SU-DHL-6 (cell line): Measurements from ENCODE around the gene KIF9.
"Not testable (repeated sequence)": the region's sequence is repeated elsewhere in the genome, so short reads cannot be mapped to it uniquely, and the experiment has no call there.

ENCODE experiments used
- CTCF ChIP-seq: fragments of 200-600 bp; sonication (generic); IDR thresholded peaks from one replicate; pipeline ENCODE4 v1.5.1; 2017; ENCODE audit warnings: antibody characterized with exemption, mild to moderate bottlenecking, low read length, moderate library complexity; ENCODE audit not compliant: insufficient read depth, poor library complexity, severe bottlenecking
- EZH2phosphoT487 ChIP-seq: fragments of 200-600 bp; sonication (generic), shearing (Covaris generic); conservative IDR thresholded peaks from 2 replicates; pipeline ENCODE4 v1.6.1; 2018; ENCODE audit warnings: mild to moderate bottlenecking, antibody characterized with exemption, low read length, moderate library complexity, mixed read lengths

GRCh38 chr3:47206022-47206421 lies 76.6 kb downstream of the KIF9 start:
- TF ChIP-seq CTCF, EZH2phosphoT487: not testable (repeated sequence)
